ENCODE measurements around the gene MLPH. TPM values are rescaled to one million over a fixed set of nuclear protein-coding genes. Genes with fewer than 3 reads are reported as not detected.
A peak's percentile ranks its signal among the peaks of the same experiment; 100 is the strongest.

MLPH gene
- total and polyA plus RNA-seq, 2 experiments from 2014 or later = 8.1 to 10.8 TPM

GRCh38 chr2:237538901-237539300 is 51.9 kb downstream of the MLPH start:
- in situ Hi-C loops (cut with MboI) = no loop called here

GRCh38 chr2:237539681-237540080 is 52.6 kb downstream of the MLPH start:
- no peaks in the 10 kb centered on the region for H3K27me3 ChIP-seq (replicated peaks; ENCODE audit: insufficient read depth)
- H3F3A ChIP-seq (ENCODE audit: insufficient read depth) = no peaks in the 10 kb centered on the region
- no peaks in the 10 kb centered on the region for H3K36me3 ChIP-seq (ENCODE audit: low read depth)
- H4K20me1 ChIP-seq (ENCODE audit: insufficient read depth) = no peaks in the 10 kb centered on the region
- H3K79me2 ChIP-seq (ENCODE audit: insufficient read depth) = no peaks in the 10 kb centered on the region
- 0 out of 2 replicates have a peak, but pooled peaks cover 5% of the 10 kb centered on the region for H3K4me1 ChIP-seq (ENCODE audit: insufficient read depth)
- TF ChIP-seq EZH2 (IDR thresholded peaks at IDR 0.05; ENCODE audit: insufficient read depth, poor library complexity, severe bottlenecking) (no peak), EZH2phosphoT487 (IDR thresholded peaks at IDR 0.05; ENCODE audit: insufficient read depth, low read depth) (no peak)
- no peak overlapping the region for H2AFZ ChIP-seq
- H3K9me3 ChIP-seq (ENCODE audit: low read depth) = no peaks in the 10 kb centered on the region
- no peaks in the 10 kb centered on the region for H3K9me2 ChIP-seq (ENCODE audit: insufficient read depth)
- 64 to 67% methylated on average over 6 of the region's 6 CpGs for WGBS, 2 experiments (ENCODE audit: low coverage in 1 of 2, low lambda C conversion rate in 2 of 2, missing lambda C conversion rate in 2 of 2)
- no peak for DNase-seq
- no peak overlapping the region for H3K9ac ChIP-seq
- H3K4me2 ChIP-seq (ENCODE audit: unreplicated experiment) = no peak overlapping the region
- no peak overlapping the region for H3K4me3 ChIP-seq
- H3K27ac ChIP-seq = no peak overlapping the region
- in situ Hi-C loops (cut with MboI) = no loop called here

More at GRCh38 chr2:237538901-237539300, 51.9 kb downstream of the MLPH start:
- no peak overlapping the region for H3K9ac ChIP-seq
- no peak for DNase-seq
- 92 to 96% methylated on average over 14 to 18 of the region's 18 CpGs for WGBS, 2 experiments (ENCODE audit: low coverage in 1 of 2, low lambda C conversion rate in 2 of 2, missing lambda C conversion rate in 2 of 2)
- no peaks in the 10 kb centered on the region for H3K27me3 ChIP-seq (replicated peaks; ENCODE audit: insufficient read depth)
- TF ChIP-seq EZH2phosphoT487 (IDR thresholded peaks at IDR 0.05; ENCODE audit: insufficient read depth, low read depth) (no peak), EZH2 (IDR thresholded peaks at IDR 0.05; ENCODE audit: insufficient read depth, poor library complexity, severe bottlenecking) (no peak)
- no peak overlapping the region for H3K4me3 ChIP-seq
- H3K4me1 ChIP-seq (ENCODE audit: insufficient read depth) = peaks cover 10% of the 10 kb centered on the region; the same call in 1 of the 2 replicates
- no peaks in the 10 kb centered on the region for H3K79me2 ChIP-seq (ENCODE audit: insufficient read depth)
- H3K9me3 ChIP-seq (ENCODE audit: low read depth) = no peaks in the 10 kb centered on the region
- no peak overlapping the region for H3K4me2 ChIP-seq (ENCODE audit: unreplicated experiment)
- H3K9me2 ChIP-seq (ENCODE audit: insufficient read depth) = no peaks in the 10 kb centered on the region
- no peak overlapping the region for H3K27ac ChIP-seq
- H3F3A ChIP-seq (ENCODE audit: insufficient read depth) = peaks cover 4% of the 10 kb centered on the region
- H2AFZ ChIP-seq = no peak overlapping the region
- no peaks in the 10 kb centered on the region for H3K36me3 ChIP-seq (ENCODE audit: low read depth)
- H4K20me1 ChIP-seq (ENCODE audit: insufficient read depth) = no peaks in the 10 kb centered on the region

GRCh38 chr2:237540223-237540775 is 53.2 kb downstream of the MLPH start:
- Histone ChIP-seq H2AFZ (no peak overlapping the region), H3K9me3 (ENCODE audit: low read depth) (no peaks in the 10 kb centered on the region), H3K27me3 (replicated peaks; ENCODE audit: insufficient read depth) (no peaks in the 10 kb centered on the region), H3K9ac (no peak overlapping the region), H3K9me2 (ENCODE audit: insufficient read depth) (no peaks in the 10 kb centered on the region), H3F3A (ENCODE audit: insufficient read depth) (no peaks in the 10 kb centered on the region), H3K36me3 (ENCODE audit: low read depth) (no peaks in the 10 kb centered on the region), H3K4me1 (ENCODE audit: insufficient read depth) (0 out of 2 replicates have a peak, but pooled peaks cover 5% of the 10 kb centered on the region), H3K79me2 (ENCODE audit: insufficient read depth) (no peaks in the 10 kb centered on the region), H3K27ac (no peak overlapping the region), H4K20me1 (ENCODE audit: insufficient read depth) (no peaks in the 10 kb centered on the region), H3K4me2 (ENCODE audit: unreplicated experiment) (no peak overlapping the region), H3K4me3 (no peak overlapping the region)
- TF ChIP-seq EZH2phosphoT487 (IDR thresholded peaks at IDR 0.05; ENCODE audit: insufficient read depth, low read depth) = no peak
- TF ChIP-seq EZH2 (IDR thresholded peaks at IDR 0.05; ENCODE audit: insufficient read depth, poor library complexity, severe bottlenecking) = no peak
- DNase-seq = no peak
- 79% methylated on average over 10 to 13 of the region's 13 CpGs for WGBS, 2 experiments (ENCODE audit: low coverage in 1 of 2, low lambda C conversion rate in 2 of 2, missing lambda C conversion rate in 2 of 2)
- in situ Hi-C loops (cut with MboI) = no loop called here

- Histone ChIP-seq H3K4me3 (no peak overlapping the region), H3K79me2 (ENCODE audit: insufficient read depth) (no peaks in the 10 kb centered on the region), H3F3A (ENCODE audit: insufficient read depth) (no peaks in the 10 kb centered on the region), H4K20me1 (ENCODE audit: insufficient read depth) (no peaks in the 10 kb centered on the region), H3K9ac (no peak overlapping the region), H3K27me3 (replicated peaks; ENCODE audit: insufficient read depth) (no peaks in the 10 kb centered on the region), H3K9me2 (ENCODE audit: insufficient read depth) (no peaks in the 10 kb centered on the region), H3K9me3 (ENCODE audit: low read depth) (no peaks in the 10 kb centered on the region), H2AFZ (no peak overlapping the region), H3K4me2 (ENCODE audit: unreplicated experiment) (no peak overlapping the region), H3K27ac (no peak overlapping the region), H3K36me3 (ENCODE audit: low read depth) (no peaks in the 10 kb centered on the region), H3K4me1 (ENCODE audit: insufficient read depth) (0 out of 2 replicates have a peak, but pooled peaks cover 5% of the 10 kb centered on the region)
- 39 to 40% methylated on average over 5 to 6 of the region's 6 CpGs for WGBS, 2 experiments (ENCODE audit: low coverage in 1 of 2, low lambda C conversion rate in 2 of 2, missing lambda C conversion rate in 2 of 2)
- in situ Hi-C loops (cut with MboI) = no loop called here
- peak; percentile 70 for DNase-seq
- no peak for TF ChIP-seq EZH2 (IDR thresholded peaks at IDR 0.05; ENCODE audit: insufficient read depth, poor library complexity, severe bottlenecking)
- TF ChIP-seq EZH2phosphoT487 (IDR thresholded peaks at IDR 0.05; ENCODE audit: insufficient read depth, low read depth) = no peak
Measured at GRCh38 chr2:237540823-237541222, 53.8 kb downstream of the MLPH start.

All from GM23248 (cell line).